Measurements from ENCODE around the gene ORM2.
"Not testable (repeated sequence)": the region's sequence is repeated elsewhere in the genome, so short reads cannot be mapped to it uniquely, and the experiment has no call there.

The ORM2 gene

GRCh38 chr9:114329625-114330022 is at the start of gene ORM2:
TSS of gene ORM2 (plus strand) at chr9:114329869. CDS start at chr9:114329905, 36 bp downstream.
- H3K4me3 ChIP-seq (ENCODE audit: low read depth, low read length), result not testable (repeated sequence)

- H3K4me3 ChIP-seq (ENCODE audit: low read depth, low read length), result no peak overlapping the region
These were observed 48.8 kb upstream of the ORM2 start for GRCh38 chr9:114280636-114281472.

- H3K4me3 ChIP-seq (ENCODE audit: low read depth, low read length), result no peak overlapping the region
These were observed 48.1 kb upstream of the ORM2 start for GRCh38 chr9:114281473-114282103.

- H3K4me3 ChIP-seq (ENCODE audit: low read depth, low read length), result no peak overlapping the region
These were observed 47.6 kb upstream of the ORM2 start for GRCh38 chr9:114282104-114282485.

- no peak overlapping the region for H3K4me3 ChIP-seq (ENCODE audit: low read depth, low read length)
These were observed 47.2 kb upstream of the ORM2 start for GRCh38 chr9:114282507-114282906.

GRCh38 chr9:114282926-114283325 is 46.7 kb upstream of the ORM2 start:
- no peak overlapping the region for H3K4me3 ChIP-seq (ENCODE audit: low read depth, low read length)

GRCh38 chr9:114283551-114284111 is 46.0 kb upstream of the ORM2 start:
- no peak overlapping the region for H3K4me3 ChIP-seq (ENCODE audit: low read depth, low read length)

- no peak overlapping the region for H3K4me3 ChIP-seq (ENCODE audit: low read depth, low read length)
These were observed 45.2 kb upstream of the ORM2 start for GRCh38 chr9:114284316-114285060.

GRCh38 chr9:114285166-114285867 is 44.4 kb upstream of the ORM2 start:
- H3K4me3 ChIP-seq (ENCODE audit: low read depth, low read length), result no peak overlapping the region

GRCh38 chr9:114286146-114286679 is 43.5 kb upstream of the ORM2 start:
- no peak overlapping the region for H3K4me3 ChIP-seq (ENCODE audit: low read depth, low read length)

- no peak overlapping the region for H3K4me3 ChIP-seq (ENCODE audit: low read depth, low read length)
These were observed 42.5 kb upstream of the ORM2 start for GRCh38 chr9:114287001-114287762.

GRCh38 chr9:114287763-114288192 is 41.9 kb upstream of the ORM2 start:
- H3K4me3 ChIP-seq (ENCODE audit: low read depth, low read length), result no peak overlapping the region

- H3K4me3 ChIP-seq (ENCODE audit: low read depth, low read length), result no peak overlapping the region
These were observed 41.2 kb upstream of the ORM2 start for GRCh38 chr9:114288193-114289091.

GRCh38 chr9:114289106-114289505 is 40.6 kb upstream of the ORM2 start:
- no peak overlapping the region for H3K4me3 ChIP-seq (ENCODE audit: low read depth, low read length)

GRCh38 chr9:114289571-114290481 is 39.8 kb upstream of the ORM2 start:
- H3K4me3 ChIP-seq (ENCODE audit: low read depth, low read length), result no peak overlapping the region

- H3K4me3 ChIP-seq (ENCODE audit: low read depth, low read length), result no peak overlapping the region
These were observed 39.1 kb upstream of the ORM2 start for GRCh38 chr9:114290561-114290986.

GRCh38 chr9:114291064-114291474 is 38.6 kb upstream of the ORM2 start:
- H3K4me3 ChIP-seq (ENCODE audit: low read depth, low read length), result no peak overlapping the region
